GM23338 (cell line): ENCODE measurements around the gene ACAP1.

Source experiments
- CREB1 ChIP-seq: fragments of 250-450 bp; sonication (Bioruptor Pico); IDR thresholded peaks from 2 replicates; pipeline ENCODE4 v1.5.0; 2020; ENCODE audit warnings: low read depth, mild to moderate bottlenecking, moderate library complexity
- CTCF ChIP-seq, 2 experiments: fragments of 200-600 bp in 1 of 2; sonication (generic) in 1 of 2; conservative IDR thresholded peaks; 2 replicates each; pipeline versions ENCODE4 v1.5.1 to v1.6.1; 2016 to 2017; ENCODE audit warnings: antibody characterized with exemption in 2 of 2, low read depth in 2 of 2, mild to moderate bottlenecking in 2 of 2, moderate library complexity in 1 of 2
- EZH2 ChIP-seq: fragments of 200-600 bp; sonication (generic); IDR thresholded peaks from one replicate; pipeline ENCODE4 v1.8.0; 2017; ENCODE audit warnings: antibody characterized with exemption, mild to moderate bottlenecking, low read depth; ENCODE audit not compliant: unreplicated experiment
- EZH2phosphoT487 ChIP-seq: fragments of 200-600 bp; sonication (generic); IDR thresholded peaks from one replicate; pipeline ENCODE4 v1.8.1; 2018; ENCODE audit warnings: antibody characterized with exemption; ENCODE audit not compliant: unreplicated experiment
- JUNB ChIP-seq: IDR thresholded peaks from one replicate; pipeline ENCODE4 v1.6.1; 2016; ENCODE audit warnings: antibody characterized with exemption; ENCODE audit not compliant: unreplicated experiment
- NANOG ChIP-seq: IDR thresholded peaks from 2 replicates; pipeline ENCODE4 v1.6.1; 2016; ENCODE audit warnings: antibody characterized with exemption, borderline replicate concordance
- POLR2AphosphoS5 ChIP-seq: IDR thresholded peaks from 2 replicates; pipeline ENCODE4 v1.6.1; 2016; ENCODE audit warnings: antibody characterized with exemption, low read depth
- REST ChIP-seq: IDR thresholded peaks from one replicate; pipeline ENCODE4 v1.6.1; 2018; ENCODE audit warnings: antibody characterized with exemption; ENCODE audit not compliant: unreplicated experiment
- ZNF114 ChIP-seq: fragments of 250-450 bp; sonication (Bioruptor Pico); IDR thresholded peaks from 2 replicates; pipeline ENCODE4 v1.5.0; 2020; ENCODE audit warnings: mild to moderate bottlenecking, moderate library complexity
- ZNF331 ChIP-seq: fragments of 250-450 bp; sonication (Bioruptor Pico); IDR thresholded peaks from 2 replicates; pipeline ENCODE4 v1.5.0; 2020; ENCODE audit warnings: low read depth, mild to moderate bottlenecking, moderate library complexity

GRCh38 chr17:7334938-7335538 lies 1.3 kb upstream of the ACAP1 start:
- TF ChIP-seq JUNB (no peak), CTCF (conservative IDR thresholded peaks at IDR 0.05; ENCODE audit: low read depth in 2 of 2) (no peak), POLR2AphosphoS5 (no peak), REST (no peak), NANOG (no peak), CREB1 (no peak), EZH2 (no peak), ZNF331 (CRISPR knock-in tag) (no peak), EZH2phosphoT487 (no peak), ZNF114 (CRISPR knock-in tag) (no peak)
